NOMO-1 treated with DMSO at 0.1 percent for 48 hours (cell line): ENCODE data around the gene CCDC27.
"Not testable (repeated sequence)": the region's sequence is repeated elsewhere in the genome, so short reads cannot be mapped to it uniquely, and the experiment has no call there.

Experiments
- DNase-seq: peaks from one replicate; lab custom pipeline; 2025; ENCODE audit not compliant: unreplicated experiment; lab: John Stamatoyannopoulos, UW

The CCDC27 gene

DNA sequence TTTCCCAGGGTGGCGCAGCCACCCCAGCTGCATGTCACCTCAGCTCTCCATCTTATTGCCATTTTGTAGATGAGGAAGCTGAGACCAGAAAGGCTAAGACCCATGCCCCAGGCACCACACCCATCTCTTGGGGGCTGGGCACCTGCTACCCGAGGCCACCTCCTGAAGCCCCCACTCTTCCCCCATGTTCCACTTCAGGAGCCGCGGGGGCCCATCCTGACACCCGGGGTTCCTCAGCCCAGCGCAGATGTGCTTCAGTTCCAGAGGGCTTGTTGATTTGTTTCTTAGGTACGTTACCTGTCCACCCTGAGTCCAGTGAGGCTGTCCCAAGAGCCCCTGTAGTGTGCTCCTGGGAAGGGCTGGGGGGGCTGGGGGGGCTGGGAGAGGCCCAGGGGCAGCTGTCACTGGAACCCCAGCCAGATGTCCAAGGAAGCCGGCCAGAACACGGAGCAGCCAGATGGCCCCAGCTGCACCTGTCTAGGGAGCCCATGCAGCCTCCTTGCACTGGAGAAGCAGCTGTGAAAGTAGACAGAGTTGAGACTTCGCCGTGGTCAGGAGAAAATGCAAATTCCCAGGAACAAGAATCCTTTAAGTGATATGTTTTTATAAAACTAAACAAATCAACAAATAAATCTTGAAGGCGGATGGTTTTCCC lies 17.1 kb upstream of the CCDC27 start:
- DNase-seq = no peak

DNA sequence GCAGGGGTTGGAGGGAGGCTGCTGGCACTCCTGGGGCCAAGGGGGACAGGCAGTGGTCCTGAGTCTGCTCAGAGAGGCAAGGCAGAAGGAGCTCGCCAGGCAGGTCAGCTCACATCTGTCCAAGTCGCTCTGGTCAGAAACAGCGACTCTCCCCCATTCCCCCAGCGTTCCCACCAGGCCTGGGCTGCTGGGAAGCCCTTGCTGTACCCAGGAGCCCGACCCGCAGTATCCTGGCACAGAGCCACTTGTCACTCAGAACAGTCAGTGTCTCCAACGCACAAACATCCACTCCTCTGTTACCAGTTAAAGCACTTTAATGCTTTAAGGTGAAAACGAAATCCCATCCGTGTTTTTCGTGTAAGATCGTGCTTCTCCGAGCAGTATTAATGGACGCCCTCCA lies 16.6 kb upstream of the CCDC27 start:
- no peak for DNase-seq

DNA sequence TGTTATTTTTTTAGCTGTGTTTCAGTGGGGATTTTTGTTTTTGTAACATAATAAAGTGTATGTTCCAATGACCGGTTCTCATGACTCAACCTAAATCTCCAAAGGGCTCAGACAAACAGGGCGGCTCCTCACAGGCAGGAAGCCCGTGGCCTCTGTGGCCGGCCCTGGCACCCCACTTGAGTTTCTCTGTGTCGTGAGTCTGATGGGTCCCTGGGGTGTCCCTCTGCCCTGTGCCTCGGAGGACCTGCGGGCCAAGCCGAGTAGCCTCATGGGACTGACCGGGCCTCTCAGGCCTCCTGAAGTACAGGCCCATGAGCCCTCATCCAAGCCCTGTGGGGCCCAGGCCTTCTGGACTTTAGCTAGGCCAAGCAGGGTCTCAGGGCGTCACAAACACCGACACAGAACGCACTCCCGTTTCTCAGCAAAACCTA lies 16.1 kb upstream of the CCDC27 start:
- no peak for DNase-seq

DNA sequence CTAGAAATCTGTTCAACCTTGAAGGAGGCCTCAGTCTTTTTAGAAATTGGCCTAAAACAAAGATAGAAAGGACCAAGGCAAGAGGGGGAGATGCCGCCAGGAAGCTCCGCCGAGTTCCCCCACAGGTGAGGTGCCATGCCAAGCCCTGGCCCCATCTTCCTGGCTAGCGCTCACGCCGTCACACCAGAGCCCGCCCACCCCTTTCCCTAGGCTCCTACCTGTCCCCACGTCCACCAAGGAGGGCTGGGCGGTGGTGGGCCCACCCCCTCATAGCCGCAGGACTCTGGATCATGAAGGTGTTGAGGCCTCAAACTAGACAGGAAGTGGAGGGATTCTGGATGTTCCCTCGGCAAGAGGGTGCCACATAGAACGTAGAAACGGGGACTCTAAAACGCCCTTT lies 15.5 kb upstream of the CCDC27 start:
- DNase-seq = no peak

DNA sequence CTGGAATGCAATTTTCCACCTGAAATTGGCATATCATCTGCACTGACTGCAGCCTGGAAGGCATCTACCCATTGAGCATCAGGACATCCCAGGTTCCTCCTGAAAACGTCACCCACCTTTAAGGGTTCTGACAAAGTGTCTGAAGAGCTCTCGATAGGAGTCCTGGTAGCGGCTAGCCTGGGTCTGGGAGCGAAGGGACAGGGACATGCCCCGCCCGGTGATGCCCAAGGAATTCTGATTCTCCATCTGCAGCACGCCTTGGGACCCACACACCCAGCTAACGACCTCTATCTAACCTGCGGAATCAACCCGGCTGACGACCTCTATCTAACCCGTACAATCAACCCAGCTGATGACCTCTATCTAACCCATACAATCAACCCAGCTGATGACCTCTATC lies 13.3 kb upstream of the CCDC27 start:
- DNase-seq = no peak

DNA sequence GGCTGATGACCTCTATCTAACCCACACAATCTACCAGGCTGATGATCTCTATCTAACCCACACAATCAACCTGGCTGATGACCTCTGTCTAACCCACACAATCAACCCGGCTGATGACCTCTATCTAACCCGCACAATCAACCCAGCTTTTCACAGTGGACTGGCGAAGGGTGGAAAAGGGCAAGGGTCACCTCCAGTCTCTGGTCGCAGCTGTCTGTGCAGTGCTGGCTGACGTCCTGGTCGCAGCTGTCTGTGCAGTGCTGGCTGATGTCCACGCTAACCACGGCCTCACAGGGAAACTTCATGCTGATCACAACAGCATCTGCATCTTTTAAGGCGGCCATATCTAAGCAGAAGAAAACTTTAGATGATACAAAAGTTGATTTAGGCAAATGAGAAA lies 12.2 kb upstream of the CCDC27 start:
- DNase-seq = no peak

DNA sequence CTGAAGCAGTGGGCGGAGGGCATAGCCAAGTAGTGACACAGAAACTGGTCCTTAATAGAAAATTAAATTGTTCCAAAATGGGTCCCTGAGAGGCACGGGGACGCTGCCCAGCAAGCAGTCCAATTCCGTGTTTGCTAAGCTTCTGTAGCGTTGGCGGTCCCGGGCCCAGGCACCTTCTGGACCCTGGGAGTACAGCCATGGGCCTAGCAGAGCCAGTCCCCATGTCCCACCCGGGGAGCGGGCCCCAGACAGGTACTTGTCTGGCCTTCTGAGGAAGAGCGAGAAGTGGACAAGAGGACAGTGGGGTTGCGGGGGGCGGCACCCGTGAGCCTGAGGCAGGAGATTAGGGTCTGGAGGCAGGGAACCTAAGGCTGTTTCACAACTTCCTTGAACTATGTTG lies 11.5 kb upstream of the CCDC27 start:
- DNase-seq = no peak

DNA sequence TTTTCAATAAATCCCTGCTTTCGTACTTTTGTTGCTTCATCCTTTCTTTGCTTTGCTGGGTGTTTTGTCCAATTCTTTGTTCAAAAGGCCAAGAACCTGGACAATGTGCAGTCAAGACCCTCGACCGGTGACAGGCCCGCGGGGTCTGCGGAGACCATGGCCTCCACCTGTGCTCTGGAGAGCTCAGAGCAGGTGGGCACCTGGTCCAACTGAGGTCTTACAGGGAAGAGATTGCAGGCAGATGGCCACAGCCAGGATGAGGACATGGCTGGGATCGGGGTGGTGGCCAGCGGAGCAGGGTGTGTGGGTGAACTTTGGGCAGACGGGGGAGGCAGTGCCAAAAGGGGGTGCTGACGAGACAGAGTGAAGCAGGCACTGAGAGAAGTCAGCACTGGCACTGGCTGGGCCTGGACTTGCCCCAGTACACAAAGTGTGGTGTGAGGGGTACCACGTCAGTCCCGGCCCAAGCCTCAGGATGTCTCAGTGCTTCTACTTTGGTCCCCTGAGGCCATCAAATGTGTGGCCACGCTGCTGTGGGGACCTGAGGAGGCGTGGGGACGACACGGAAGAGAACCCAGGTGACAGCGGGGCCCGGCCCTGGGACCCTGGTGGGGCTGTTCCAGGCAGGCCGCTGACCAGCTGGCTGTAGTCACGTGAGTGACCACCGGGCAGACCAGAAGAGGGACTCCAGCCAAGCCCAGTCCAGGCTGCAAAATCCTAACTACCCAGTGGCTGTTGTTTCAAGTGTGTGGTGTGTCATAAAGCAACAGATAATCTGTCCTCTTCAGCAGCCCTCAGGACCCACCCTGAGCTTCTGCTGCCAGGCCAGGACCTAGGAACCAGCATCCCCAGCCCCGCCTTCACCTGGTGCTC lies 10.4 kb upstream of the CCDC27 start:
- DNase-seq = no peak

DNA sequence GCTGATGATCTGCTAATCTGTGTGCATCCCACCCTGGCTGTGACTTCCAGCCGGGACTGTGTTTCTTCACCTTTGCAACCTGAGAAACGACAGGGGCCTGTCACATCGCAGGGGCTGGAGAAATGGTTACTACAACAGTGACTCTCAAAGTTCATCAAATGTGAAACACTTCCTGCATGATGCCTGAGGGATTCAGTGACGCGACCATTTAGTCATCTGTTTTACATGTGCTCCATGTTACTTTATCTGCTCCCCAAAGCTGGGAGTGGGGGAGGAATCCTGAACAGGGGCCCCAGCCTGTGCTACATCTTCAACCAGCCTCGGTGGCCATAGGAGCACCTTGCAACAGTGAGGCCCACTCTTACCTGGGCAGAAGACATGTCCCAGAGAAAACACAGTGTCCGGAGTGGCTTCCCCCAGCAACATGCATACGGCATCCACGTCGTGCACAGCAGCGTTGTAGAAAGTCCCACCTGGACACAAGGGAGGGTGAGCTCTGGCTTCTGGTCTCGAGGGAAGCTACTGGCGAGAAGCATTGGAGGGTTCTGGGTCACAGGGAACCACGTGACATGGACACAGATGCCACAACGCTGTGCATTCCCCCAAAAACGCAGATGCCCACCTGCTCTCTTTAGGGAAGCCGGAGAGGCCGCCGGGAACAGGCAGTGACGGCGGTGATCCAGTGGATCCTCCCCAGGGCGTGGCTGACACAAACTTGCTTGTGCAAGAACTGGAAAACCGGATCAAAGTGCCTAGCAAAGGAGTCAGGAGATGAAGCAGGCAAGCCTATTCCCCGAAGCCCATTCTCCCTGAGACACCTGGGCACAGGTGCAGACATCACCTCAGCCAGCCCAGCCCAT lies 9.6 kb upstream of the CCDC27 start:
- no peak for DNase-seq

DNA sequence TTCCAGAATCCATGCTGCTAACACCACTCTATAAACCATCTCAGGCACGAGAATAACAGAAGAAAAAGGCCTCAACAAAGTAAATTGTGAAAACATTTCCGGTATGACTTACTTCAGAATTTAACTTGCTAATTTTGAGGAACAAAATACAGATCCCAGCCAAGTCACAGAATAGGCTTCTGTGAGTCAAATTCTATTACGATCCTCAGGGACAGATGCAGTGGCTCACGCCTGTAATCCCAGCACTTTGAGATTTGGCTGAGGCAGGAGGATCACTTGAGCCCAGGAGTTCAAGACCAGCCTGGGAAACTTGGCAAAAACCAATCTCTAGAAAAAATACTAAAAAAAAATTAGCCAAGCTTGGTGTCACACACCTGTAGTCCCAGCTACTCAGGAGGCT lies 8.8 kb upstream of the CCDC27 start:
- no peak for DNase-seq

DNA sequence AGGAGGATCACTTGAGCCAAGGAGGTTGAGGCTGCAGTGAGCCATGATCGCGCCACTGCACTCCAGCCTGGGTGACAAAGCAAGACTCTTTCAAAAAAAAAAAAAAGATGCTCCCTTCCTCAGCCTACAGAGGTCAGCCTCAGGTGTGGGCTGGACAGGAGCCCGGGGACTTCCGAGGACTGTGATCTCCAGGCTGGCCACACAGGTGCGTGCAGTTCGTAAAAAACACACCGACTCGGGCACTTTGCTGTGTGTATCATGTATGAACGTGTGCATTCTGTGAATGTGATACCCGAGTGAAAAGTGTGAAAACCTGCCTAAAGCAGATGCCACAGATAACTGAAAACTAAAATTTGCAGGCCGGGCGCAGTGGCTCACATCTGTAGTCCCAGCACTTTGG lies 8.4 kb upstream of the CCDC27 start:
- no peak for DNase-seq

DNA sequence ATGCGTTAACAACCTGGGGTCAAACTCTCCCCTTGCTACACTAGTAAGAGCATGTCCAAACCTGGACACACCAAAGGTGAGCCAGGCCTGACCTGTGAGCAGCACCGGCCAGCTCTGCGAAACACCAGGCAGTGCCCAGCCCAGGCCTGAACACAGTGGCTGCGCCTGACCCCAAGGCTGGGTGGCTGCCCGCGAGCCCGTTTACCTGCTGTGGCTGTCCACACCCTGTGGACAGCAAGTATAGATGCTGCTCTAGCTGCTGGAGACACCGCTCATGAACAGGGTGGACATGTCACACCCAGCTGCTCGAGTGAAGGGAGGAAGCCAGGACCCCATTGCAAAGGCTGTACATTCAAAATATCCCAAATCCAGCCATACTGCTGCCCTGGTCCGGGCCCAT lies 7.6 kb upstream of the CCDC27 start:
- no peak for DNase-seq

DNA sequence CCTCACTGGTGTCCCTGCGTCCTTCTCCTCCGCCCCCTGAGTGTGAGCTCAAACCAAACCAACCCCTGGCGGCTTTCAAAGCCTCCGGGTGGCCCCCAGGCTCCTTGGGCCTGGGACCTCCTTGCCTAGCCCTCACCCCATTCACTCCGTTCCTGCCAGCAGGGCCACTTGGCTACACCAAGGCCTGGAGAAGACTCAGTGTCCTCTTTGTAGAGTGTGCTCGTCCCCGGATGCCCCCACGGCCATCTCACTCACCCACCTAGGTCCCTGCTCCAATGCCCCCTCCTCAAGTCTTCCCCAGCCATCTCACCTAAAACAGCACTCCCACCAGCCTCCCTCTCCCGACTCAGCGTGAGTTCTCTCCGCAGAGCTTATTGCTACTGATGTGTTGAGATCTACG lies 7.2 kb upstream of the CCDC27 start:
- no peak for DNase-seq

DNA sequence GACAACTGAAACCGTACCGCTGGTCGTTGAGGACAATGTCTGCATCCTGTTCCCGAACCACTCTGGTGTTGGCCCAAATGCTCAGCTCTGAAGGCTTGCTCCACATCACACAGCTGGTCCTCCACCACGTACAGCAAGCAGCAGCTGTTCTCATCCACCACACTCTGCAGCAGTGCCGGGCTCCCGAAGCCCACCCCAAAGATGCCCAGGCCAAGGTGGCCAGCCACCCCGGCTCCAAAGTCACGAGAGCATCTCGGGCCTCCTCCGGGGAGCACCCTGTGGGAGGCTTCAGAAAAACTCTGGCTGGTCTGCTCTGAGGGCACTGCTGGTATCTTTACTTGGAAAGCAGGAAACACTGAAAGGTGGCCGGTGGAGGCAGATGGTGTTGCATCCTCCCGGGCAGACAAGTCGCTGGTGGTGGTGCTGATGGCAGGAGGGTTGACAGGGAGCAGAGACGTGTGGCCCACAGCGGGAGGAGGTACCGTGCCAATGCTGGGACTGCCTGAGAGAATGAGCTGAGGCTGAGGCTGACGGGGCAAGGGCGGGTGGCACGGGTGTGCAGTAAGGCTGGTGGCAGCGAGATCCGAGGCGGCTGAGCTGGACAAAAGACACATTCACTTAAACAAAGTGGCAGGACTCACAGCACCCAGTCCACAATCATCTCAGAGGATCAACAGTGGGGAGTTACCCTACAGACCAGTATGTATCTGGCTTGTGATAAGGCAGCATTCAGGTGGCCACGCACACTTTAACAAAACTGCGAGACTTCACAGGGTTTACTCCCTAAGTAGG lies 6.5 kb upstream of the CCDC27 start:
- DNase-seq = no peak

DNA sequence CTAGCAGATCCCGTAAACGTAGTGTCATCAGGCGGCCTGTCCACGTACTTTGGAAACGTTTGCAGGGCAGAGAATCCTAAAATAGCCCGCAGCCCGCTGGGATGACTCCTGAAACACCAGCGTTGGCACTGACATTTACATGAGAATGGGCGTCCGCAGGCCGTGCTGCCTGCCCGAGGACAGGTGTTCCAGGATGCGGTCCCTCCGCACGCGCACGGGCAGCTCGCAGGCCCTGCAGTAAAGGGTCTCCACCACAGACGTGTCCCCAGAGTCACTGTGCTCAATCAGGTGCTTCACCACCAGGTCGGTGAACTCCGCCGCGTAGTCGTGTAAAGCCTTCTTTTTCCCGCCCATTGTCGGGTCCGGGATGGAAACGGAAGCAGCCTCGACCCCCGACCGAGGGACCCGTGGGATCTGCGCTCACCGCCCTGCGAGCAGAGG lies 5.8 kb upstream of the CCDC27 start:
- DNase-seq = no peak

DNA sequence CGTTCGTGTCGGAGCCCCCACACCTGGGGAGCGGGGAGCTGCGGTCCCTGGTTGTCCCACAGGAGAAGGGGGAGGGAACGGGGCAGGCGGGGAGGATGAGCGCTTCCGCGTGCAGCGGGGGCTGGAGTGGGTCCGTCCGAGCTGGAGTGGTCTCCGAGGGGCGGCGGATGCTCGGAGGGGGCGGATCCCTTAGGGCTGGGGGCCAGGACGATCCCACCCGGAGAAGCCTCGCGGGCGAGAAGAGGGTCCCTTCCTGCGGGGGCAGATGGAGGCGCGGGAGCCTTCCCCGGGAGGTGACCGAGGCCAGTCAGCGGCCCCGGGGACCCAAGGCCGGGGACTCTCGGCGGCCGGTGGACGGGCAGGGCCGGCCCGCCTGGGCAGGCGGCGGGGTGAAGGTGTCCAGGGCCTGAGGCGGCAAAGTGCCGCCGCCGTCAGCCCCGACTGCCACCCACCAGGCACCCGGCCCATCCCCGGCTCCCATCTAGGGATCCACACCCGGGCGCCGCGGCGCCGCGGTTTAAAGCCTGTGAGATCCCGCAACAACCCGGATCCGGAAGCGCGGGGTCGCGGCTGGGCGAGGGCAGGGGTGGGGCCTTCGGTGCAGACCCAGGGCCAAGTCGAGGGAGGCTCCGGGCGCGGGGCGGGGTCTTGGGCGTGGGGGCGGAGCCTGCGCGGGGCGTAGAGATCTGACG lies 5.3 kb upstream of the CCDC27 start:
- DNase-seq = peak; percentile 44

DNA sequence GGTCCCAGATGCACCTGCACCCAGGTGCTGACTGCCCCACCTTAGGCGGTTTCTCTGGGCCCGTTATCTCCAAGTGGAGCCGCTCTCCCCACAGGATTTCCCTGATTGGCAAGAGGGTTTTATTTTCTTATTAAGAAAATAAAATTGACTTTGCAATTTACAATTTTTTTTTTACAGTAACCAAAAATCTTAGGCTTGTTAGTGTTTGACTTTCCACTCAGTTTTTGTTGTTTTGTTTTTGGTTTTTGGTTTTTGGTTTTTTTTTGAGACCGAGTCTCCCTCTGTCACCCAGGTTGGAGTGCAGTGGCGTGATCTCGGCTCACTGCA lies 4.8 kb upstream of the CCDC27 start:
- no peak for DNase-seq

DNA sequence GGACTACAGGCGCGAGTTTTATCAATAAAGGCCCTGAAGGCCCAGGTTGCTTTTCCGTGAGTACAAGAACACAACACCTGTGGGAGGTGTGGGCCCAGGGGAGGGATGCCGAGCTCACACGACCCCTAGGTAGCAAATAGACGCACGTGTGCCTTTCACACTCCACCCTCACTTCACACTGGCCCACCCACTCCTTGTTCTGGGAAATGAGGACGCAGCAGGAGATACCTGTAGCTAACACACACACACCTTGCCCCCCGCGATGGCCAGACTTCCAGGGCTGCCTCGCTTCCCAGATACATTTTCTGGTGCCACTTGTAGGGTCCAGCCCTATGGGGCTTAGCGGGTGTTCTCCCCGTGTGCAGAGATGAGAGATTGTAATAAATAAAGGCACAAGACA lies 4.3 kb upstream of the CCDC27 start:
- DNase-seq = no peak

DNA sequence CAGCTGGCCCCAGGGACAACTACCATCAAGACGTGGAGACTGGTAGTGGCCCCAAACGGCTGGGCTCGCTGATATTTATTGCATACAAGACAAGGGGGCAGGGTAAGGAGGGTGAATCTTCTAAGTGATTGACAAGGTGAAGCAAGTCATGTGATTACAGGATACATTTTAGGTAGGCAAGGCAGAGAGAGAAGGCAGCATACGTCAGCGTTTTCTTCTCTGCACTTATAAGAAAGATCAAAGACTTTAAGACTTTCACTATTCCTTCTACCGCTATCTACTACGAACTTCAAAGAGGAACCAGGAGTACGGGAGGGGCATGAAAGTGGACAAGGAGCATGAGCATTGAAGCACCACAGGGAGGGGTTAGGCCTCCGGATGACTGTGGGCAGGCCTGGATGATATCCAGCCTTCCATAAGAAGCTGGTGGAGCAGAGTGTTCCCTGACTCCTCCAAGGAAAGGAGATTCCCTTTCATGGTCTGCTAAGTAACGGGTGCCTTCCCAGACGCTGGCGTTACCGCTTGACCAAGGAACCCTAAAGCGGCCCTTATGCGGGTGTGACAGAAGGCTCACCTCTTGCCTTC lies 3.8 kb upstream of the CCDC27 start:
- DNase-seq = not testable (repeated sequence)

DNA sequence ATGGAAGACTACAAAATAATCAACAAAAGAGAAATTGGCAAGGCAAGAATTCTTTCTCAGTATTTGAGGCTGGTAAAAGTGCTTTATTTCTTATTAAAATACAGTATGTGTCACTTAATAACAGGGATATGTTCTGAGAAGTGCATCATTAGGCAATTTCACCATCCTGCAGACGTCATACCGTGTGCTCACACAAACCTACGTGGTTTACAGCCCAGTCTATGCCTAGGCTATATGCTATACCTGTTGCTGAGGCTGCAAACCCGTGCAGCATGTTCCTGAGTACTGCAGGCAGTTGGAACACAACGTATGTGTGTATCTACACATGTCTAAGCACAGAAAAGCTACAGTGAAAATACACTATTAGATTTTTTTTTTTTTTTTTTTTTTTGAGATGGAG lies 2.7 kb upstream of the CCDC27 start:
- DNase-seq = no peak
